Prostate gland (tissue), 2 donors: ENCODE data around the gene CHD5.

ENCODE experiments used
- CTCF ChIP-seq, 4 experiments: fragments of 200-600 bp in 2 of 4; fragments of 450-650 bp in 2 of 4; sonication (generic) in 2 of 4; IDR thresholded peaks; 1 replicate in 3 of 4; 2 replicates in 1 of 4; pipeline ENCODE4 v1.5.1; 2016 to 2019; ENCODE audit warnings: antibody characterized with exemption in 4 of 4, mild to moderate bottlenecking in 2 of 4, moderate library complexity in 2 of 4
- POLR2A ChIP-seq: fragments of 450-650 bp; IDR thresholded peaks from one replicate; pipeline ENCODE4 v1.6.1; 2016; ENCODE audit warnings: antibody characterized with exemption, mild to moderate bottlenecking
- POLR2AphosphoS5 ChIP-seq: sonication (generic); formaldehyde crosslinking; IDR thresholded peaks from one replicate; pipeline ENCODE4 v1.6.1; 2017; ENCODE audit warnings: antibody characterized with exemption

- no peak for TF ChIP-seq POLR2A
- TF ChIP-seq CTCF (IDR thresholded peaks at IDR 0.05), result no peak
- no peak for TF ChIP-seq POLR2AphosphoS5
Observed at GRCh38 chr1:6111991-6112689, 68.0 kb downstream of the CHD5 start.
